SKM-1 (cell line): ENCODE data around the gene SH3BP1.

Experiments
- DNase-seq: peaks from one replicate; lab custom pipeline; 2025; ENCODE audit not compliant: unreplicated experiment; lab: John Stamatoyannopoulos, UW

Gene SH3BP1

GRCh38 chr22:37632174-37633088 lies 7.0 kb upstream of the SH3BP1 start:
- no peak for DNase-seq

- no peak for DNase-seq
Measured at GRCh38 chr22:37633089-37633624, 6.3 kb upstream of the SH3BP1 start.

- DNase-seq, result peak; percentile 85
Measured at GRCh38 chr22:37633625-37634416, 5.6 kb upstream of the SH3BP1 start.

GRCh38 chr22:37634417-37634924 lies 5.0 kb upstream of the SH3BP1 start:
- DNase-seq, result no peak

GRCh38 chr22:37635157-37635556 lies 4.3 kb upstream of the SH3BP1 start:
- DNase-seq, result no peak

- peak; percentile 67 for DNase-seq
Measured at GRCh38 chr22:37636186-37636948, 3.1 kb upstream of the SH3BP1 start.

- DNase-seq, result no peak
Measured at GRCh38 chr22:37636949-37637273, 2.6 kb upstream of the SH3BP1 start.

- DNase-seq, result no peak
Measured at GRCh38 chr22:37638391-37639069, 939 bp upstream of the SH3BP1 start.

GRCh38 chr22:37639771-37640590 lies 512 bp downstream of the SH3BP1 start:
- DNase-seq, result peak; percentile 42

- no peak for DNase-seq
Measured at GRCh38 chr22:37640591-37641560, 1.4 kb downstream of the SH3BP1 start.

- DNase-seq, result no peak
Measured at GRCh38 chr22:37641561-37641949, 2.1 kb downstream of the SH3BP1 start.

- DNase-seq, result peak; percentile 43
Measured at GRCh38 chr22:37643225-37643847, 3.9 kb downstream of the SH3BP1 start.

GRCh38 chr22:37647317-37647716 lies 7.8 kb downstream of the SH3BP1 start:
- DNase-seq, result no peak

- no peak for DNase-seq
Measured at GRCh38 chr22:37647928-37648327, 8.5 kb downstream of the SH3BP1 start.

GRCh38 chr22:37650463-37651136 lies 11.1 kb downstream of the SH3BP1 start:
- no peak for DNase-seq

GRCh38 chr22:37654563-37655251 lies 15.2 kb downstream of the SH3BP1 start:
- no peak for DNase-seq

- no peak for DNase-seq
Measured at GRCh38 chr22:37655252-37655563, 15.7 kb downstream of the SH3BP1 start.
